ENCODE results near the gene SPTAN1. TPM values are rescaled to one million over a fixed set of nuclear protein-coding genes. Genes with fewer than 3 reads are reported as not detected.

Gene SPTAN1
- total RNA-seq, 2 experiments from 2014 or later: 386 to 392 TPM

GRCh38 chr9:128593856-128594255 lies 41.5 kb downstream of the SPTAN1 start:
- Mint-ChIP-seq H3K27ac (no peak overlapping the region), H3K27me3 (no peaks in the 10 kb centered on the region), H3K9me3 (no peaks in the 10 kb centered on the region), H3K36me3 (ENCODE audit: low read depth) (peaks cover 84% of the 10 kb centered on the region), H3K4me1 (ENCODE audit: low read depth) (peaks cover 5% of the 10 kb centered on the region), H3K4me3 (no peak overlapping the region)
- ATAC-seq (ENCODE audit: poor library complexity) (no peak), DNase-seq (no peak)
- TF ChIP-seq CTCF (IDR thresholded peaks at IDR 0.05): no peak
- Histone ChIP-seq H3K27ac (ENCODE audit: low read depth in 1 of 2, low read length in 2 of 2) (no peak overlapping the region), H3K36me3 (ENCODE audit: insufficient read depth, low read length) (peaks cover 91% of the 10 kb centered on the region), H3K27me3 (ENCODE audit: control insufficient read depth in 1 of 2, insufficient read depth in 2 of 2, low read length in 2 of 2) (no peaks in the 10 kb centered on the region), H3K4me1 (ENCODE audit: insufficient read depth, low read length) (no peaks in the 10 kb centered on the region), H3K9me3 (ENCODE audit: control insufficient read depth in 1 of 2, insufficient read depth in 1 of 2, low read length in 2 of 2) (no peaks in the 10 kb centered on the region), H3K4me3 (ENCODE audit: low read length) (no peak overlapping the region)
- ChIA-PET POLR2A (no interaction called here), CTCF (interaction anchor here (0.5 to 0.6 kb wide), 2 partner anchors 13 to 264 kb away, joined by 3 read pairs; no protein-coding TSS in a partner anchor)
- intact Hi-C loops (cut with DNase I, micrococcal nuclease): loop anchor here in 1 of 2 experiments (10.0 kb wide), 1 partner anchor 79 kb away; no protein-coding TSS in a partner anchor

- H3K4me1 ChIP-seq (ENCODE audit: insufficient read depth, low read length): no peaks in the 10 kb centered on the region
- peaks cover 94% of the 10 kb centered on the region for H3K36me3 ChIP-seq (ENCODE audit: insufficient read depth, low read length)
- H3K4me1 Mint-ChIP-seq (ENCODE audit: low read depth): peaks cover 4% of the 10 kb centered on the region
- DNase-seq: no peak
- H3K9me3 ChIP-seq (ENCODE audit: control insufficient read depth in 1 of 2, insufficient read depth in 1 of 2, low read length in 2 of 2): no peaks in the 10 kb centered on the region
- no peaks in the 10 kb centered on the region for H3K27me3 ChIP-seq (ENCODE audit: control insufficient read depth in 1 of 2, insufficient read depth in 2 of 2, low read length in 2 of 2)
- no peak for ATAC-seq (ENCODE audit: poor library complexity)
- no peak overlapping the region for H3K4me3 Mint-ChIP-seq
- intact Hi-C loops (cut with DNase I, micrococcal nuclease): loop anchor here in 1 of 2 experiments (10.0 kb wide), 1 partner anchor 81 kb away; no protein-coding TSS in a partner anchor
- H3K36me3 Mint-ChIP-seq (ENCODE audit: low read depth): peaks cover 88% of the 10 kb centered on the region
- H3K4me3 ChIP-seq (ENCODE audit: low read length): no peak overlapping the region
- POLR2A ChIA-PET: interaction anchor here (0.7 kb wide), 1 partner anchor 43 kb away, joined by 3 read pairs; no protein-coding TSS in a partner anchor
- CTCF ChIA-PET: no interaction called here
- H3K27ac Mint-ChIP-seq: no peak overlapping the region
- no peaks in the 10 kb centered on the region for H3K9me3 Mint-ChIP-seq
- no peak for TF ChIP-seq CTCF (IDR thresholded peaks at IDR 0.05)
- H3K27me3 Mint-ChIP-seq: no peaks in the 10 kb centered on the region
- H3K27ac ChIP-seq (ENCODE audit: low read depth in 1 of 2, low read length in 2 of 2): no peak overlapping the region
These were observed 43.1 kb downstream of the SPTAN1 start for GRCh38 chr9:128595471-128595870.

- no peak for TF ChIP-seq CTCF (IDR thresholded peaks at IDR 0.05)
- no peak overlapping the region for H3K27ac ChIP-seq (ENCODE audit: low read depth in 1 of 2, low read length in 2 of 2)
- DNase-seq: no peak
- Mint-ChIP-seq H3K27ac (peak overlapping the region; percentile 3), H3K4me1 (ENCODE audit: low read depth) (no peaks in the 10 kb centered on the region), H3K27me3 (no peaks in the 10 kb centered on the region), H3K4me3 (no peak overlapping the region), H3K36me3 (ENCODE audit: low read depth) (peaks cover 84% of the 10 kb centered on the region), H3K9me3 (no peaks in the 10 kb centered on the region)
- intact Hi-C loops (cut with DNase I, micrococcal nuclease): no loop called here
- ChIA-PET POLR2A (no interaction called here), CTCF (no interaction called here)
- H3K36me3 ChIP-seq (ENCODE audit: insufficient read depth, low read length): peaks cover 86% of the 10 kb centered on the region
- H3K4me3 ChIP-seq (ENCODE audit: low read length): no peak overlapping the region
- H3K9me3 ChIP-seq (ENCODE audit: control insufficient read depth in 1 of 2, insufficient read depth in 1 of 2, low read length in 2 of 2): no peaks in the 10 kb centered on the region
- ATAC-seq (ENCODE audit: poor library complexity): no peak
- H3K4me1 ChIP-seq (ENCODE audit: insufficient read depth, low read length): no peaks in the 10 kb centered on the region
- H3K27me3 ChIP-seq (ENCODE audit: control insufficient read depth in 1 of 2, insufficient read depth in 2 of 2, low read length in 2 of 2): no peaks in the 10 kb centered on the region
These were observed 47.7 kb downstream of the SPTAN1 start for GRCh38 chr9:128600099-128600498.

All from CD4-positive, alpha-beta T cell (primary cell).